ENCODE results near the gene KBTBD4.
"Not testable (repeated sequence)": the region's sequence is repeated elsewhere in the genome, so short reads cannot be mapped to it uniquely, and the experiment has no call there.

KBTBD4 gene

GRCh38 chr11:47529951-47530350, 48.8 kb downstream of the KBTBD4 start:
- TF ChIP-seq CTCF (IDR thresholded peaks at IDR 0.05; ENCODE audit: low read length, missing control alignments): no peak
- no peak for DNase-seq (ENCODE audit: low read depth)
- H3K4me3 ChIP-seq (replicated peaks; ENCODE audit: low read depth, low read length): no peak overlapping the region

GRCh38 chr11:47527186-47527585, 51.6 kb downstream of the KBTBD4 start:
- no peak for TF ChIP-seq CTCF (IDR thresholded peaks at IDR 0.05; ENCODE audit: low read length, missing control alignments)
- no peak overlapping the region for H3K4me3 ChIP-seq (replicated peaks; ENCODE audit: low read depth, low read length)
- DNase-seq (ENCODE audit: low read depth): no peak

- H3K4me3 ChIP-seq (replicated peaks; ENCODE audit: low read depth, low read length); DNase-seq (ENCODE audit: low read depth): not testable (repeated sequence)
Observed at GRCh38 chr11:47526032-47526431, 52.7 kb downstream of the KBTBD4 start.

- TF ChIP-seq CTCF (IDR thresholded peaks at IDR 0.05; ENCODE audit: low read length, missing control alignments): no peak
- no peak for DNase-seq (ENCODE audit: low read depth)
- H3K4me3 ChIP-seq (replicated peaks; ENCODE audit: low read depth, low read length): no peak overlapping the region
Observed at GRCh38 chr11:47524291-47524874, 54.4 kb downstream of the KBTBD4 start.

GRCh38 chr11:47523490-47524225, 55.1 kb downstream of the KBTBD4 start:
- peak; percentile 82 for DNase-seq (ENCODE audit: low read depth)
- no peak for TF ChIP-seq CTCF (IDR thresholded peaks at IDR 0.05; ENCODE audit: low read length, missing control alignments)
- H3K4me3 ChIP-seq (replicated peaks; ENCODE audit: low read depth, low read length): peak overlapping the region; percentile 2

All from fibroblast of pulmonary artery (primary cell).